Measurements from ENCODE around the gene PLAA.

DNA sequence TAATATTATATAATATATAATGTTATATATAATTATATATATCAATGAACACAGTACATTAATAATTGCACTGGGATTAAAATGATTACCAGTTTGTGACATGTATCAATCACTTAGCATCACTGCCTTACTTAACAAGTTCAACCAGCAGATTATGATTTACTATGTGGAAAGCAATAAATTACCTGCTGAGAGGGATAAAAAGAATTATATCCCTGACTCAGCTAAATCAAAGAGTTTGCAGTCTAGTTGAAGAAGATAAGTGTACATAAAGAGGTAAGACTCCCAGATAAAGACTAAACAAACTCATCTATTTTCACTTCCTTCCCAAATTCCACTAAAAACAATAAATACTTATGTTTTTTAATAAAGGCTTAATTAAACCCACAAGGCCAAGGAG, 11.2 kb downstream of the PLAA start:
- TF ChIP-seq TAF1 (IDR thresholded peaks at IDR 0.05; ENCODE audit: low read depth), result no peak
- TF ChIP-seq, protein P1, sequence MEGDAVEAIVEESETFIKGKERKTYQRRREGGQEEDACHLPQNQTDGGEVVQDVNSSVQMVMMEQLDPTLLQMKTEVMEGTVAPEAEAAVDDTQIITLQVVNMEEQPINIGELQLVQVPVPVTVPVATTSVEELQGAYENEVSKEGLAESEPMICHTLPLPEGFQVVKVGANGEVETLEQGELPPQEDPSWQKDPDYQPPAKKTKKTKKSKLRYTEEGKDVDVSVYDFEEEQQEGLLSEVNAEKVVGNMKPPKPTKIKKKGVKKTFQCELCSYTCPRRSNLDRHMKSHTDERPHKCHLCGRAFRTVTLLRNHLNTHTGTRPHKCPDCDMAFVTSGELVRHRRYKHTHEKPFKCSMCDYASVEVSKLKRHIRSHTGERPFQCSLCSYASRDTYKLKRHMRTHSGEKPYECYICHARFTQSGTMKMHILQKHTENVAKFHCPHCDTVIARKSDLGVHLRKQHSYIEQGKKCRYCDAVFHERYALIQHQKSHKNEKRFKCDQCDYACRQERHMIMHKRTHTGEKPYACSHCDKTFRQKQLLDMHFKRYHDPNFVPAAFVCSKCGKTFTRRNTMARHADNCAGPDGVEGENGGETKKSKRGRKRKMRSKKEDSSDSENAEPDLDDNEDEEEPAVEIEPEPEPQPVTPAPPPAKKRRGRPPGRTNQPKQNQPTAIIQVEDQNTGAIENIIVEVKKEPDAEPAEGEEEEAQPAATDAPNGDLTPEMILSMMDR (IDR thresholded peaks at IDR 0.05; ENCODE audit: poor library complexity, severe bottlenecking), result no peak
- no peak for TF ChIP-seq EP300 (conservative IDR thresholded peaks at IDR 0.05; ENCODE audit: poor library complexity, severe bottlenecking)
- TF ChIP-seq RAD21 (conservative IDR thresholded peaks at IDR 0.05), result no peak
- TF ChIP-seq, protein P2, sequence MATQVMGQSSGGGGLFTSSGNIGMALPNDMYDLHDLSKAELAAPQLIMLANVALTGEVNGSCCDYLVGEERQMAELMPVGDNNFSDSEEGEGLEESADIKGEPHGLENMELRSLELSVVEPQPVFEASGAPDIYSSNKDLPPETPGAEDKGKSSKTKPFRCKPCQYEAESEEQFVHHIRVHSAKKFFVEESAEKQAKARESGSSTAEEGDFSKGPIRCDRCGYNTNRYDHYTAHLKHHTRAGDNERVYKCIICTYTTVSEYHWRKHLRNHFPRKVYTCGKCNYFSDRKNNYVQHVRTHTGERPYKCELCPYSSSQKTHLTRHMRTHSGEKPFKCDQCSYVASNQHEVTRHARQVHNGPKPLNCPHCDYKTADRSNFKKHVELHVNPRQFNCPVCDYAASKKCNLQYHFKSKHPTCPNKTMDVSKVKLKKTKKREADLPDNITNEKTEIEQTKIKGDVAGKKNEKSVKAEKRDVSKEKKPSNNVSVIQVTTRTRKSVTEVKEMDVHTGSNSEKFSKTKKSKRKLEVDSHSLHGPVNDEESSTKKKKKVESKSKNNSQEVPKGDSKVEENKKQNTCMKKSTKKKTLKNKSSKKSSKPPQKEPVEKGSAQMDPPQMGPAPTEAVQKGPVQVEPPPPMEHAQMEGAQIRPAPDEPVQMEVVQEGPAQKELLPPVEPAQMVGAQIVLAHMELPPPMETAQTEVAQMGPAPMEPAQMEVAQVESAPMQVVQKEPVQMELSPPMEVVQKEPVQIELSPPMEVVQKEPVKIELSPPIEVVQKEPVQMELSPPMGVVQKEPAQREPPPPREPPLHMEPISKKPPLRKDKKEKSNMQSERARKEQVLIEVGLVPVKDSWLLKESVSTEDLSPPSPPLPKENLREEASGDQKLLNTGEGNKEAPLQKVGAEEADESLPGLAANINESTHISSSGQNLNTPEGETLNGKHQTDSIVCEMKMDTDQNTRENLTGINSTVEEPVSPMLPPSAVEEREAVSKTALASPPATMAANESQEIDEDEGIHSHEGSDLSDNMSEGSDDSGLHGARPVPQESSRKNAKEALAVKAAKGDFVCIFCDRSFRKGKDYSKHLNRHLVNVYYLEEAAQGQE (IDR thresholded peaks at IDR 0.05; ENCODE audit: borderline replicate concordance), result no peak

All from neural cell (in vitro differentiated cells).